HG03442 (cell line): ENCODE data around the gene FZD1.

Source experiments
- ATAC-seq: cut with Tn5 transposase; IDR thresholded peaks from one replicate; pipeline ENCODE4 v1.9.1; 2021; ENCODE audit warnings: mild to moderate bottlenecking, moderate library complexity; ENCODE audit not compliant: unreplicated experiment

The FZD1 gene

GRCh38 chr7:91264924-91265681 is 870 bp downstream of the FZD1 start:
- ATAC-seq = peak; percentile 36

- ATAC-seq = no peak
Measured at GRCh38 chr7:91265693-91266066, 1.4 kb downstream of the FZD1 start.

GRCh38 chr7:91266067-91266688 is 1.9 kb downstream of the FZD1 start:
- no peak for ATAC-seq

GRCh38 chr7:91266689-91267090 is 2.5 kb downstream of the FZD1 start:
- ATAC-seq = no peak

- no peak for ATAC-seq
Measured at GRCh38 chr7:91267171-91267955, 3.1 kb downstream of the FZD1 start.

GRCh38 chr7:91270372-91270771 is 6.1 kb downstream of the FZD1 start:
- no peak for ATAC-seq

- ATAC-seq = peak; percentile 87
Measured at GRCh38 chr7:91276909-91277308, 12.7 kb downstream of the FZD1 start.

- ATAC-seq = peak; percentile 62
Measured at GRCh38 chr7:91280185-91280584, 16.0 kb downstream of the FZD1 start.

GRCh38 chr7:91280604-91281003 is 16.4 kb downstream of the FZD1 start:
- no peak for ATAC-seq

- ATAC-seq = no peak
Measured at GRCh38 chr7:91285696-91286355, 21.6 kb downstream of the FZD1 start.

GRCh38 chr7:91286432-91286831 is 22.2 kb downstream of the FZD1 start:
- ATAC-seq = no peak

- ATAC-seq = no peak
Measured at GRCh38 chr7:91287371-91288084, 23.3 kb downstream of the FZD1 start.

GRCh38 chr7:91288208-91288824 is 24.1 kb downstream of the FZD1 start:
- ATAC-seq = no peak

GRCh38 chr7:91289633-91290254 is 25.5 kb downstream of the FZD1 start:
- ATAC-seq = no peak

- no peak for ATAC-seq
Measured at GRCh38 chr7:91291302-91291701, 27.1 kb downstream of the FZD1 start.

GRCh38 chr7:91291902-91292301 is 27.7 kb downstream of the FZD1 start:
- ATAC-seq = no peak

GRCh38 chr7:91292506-91292905 is 28.3 kb downstream of the FZD1 start:
- ATAC-seq = no peak

- ATAC-seq = no peak
Measured at GRCh38 chr7:91293136-91293535, 28.9 kb downstream of the FZD1 start.

GRCh38 chr7:91293840-91294239 is 29.6 kb downstream of the FZD1 start:
- no peak for ATAC-seq
